ENCODE data around the gene CYP27B1.

- TF ChIP-seq CTCF (conservative IDR thresholded peaks at IDR 0.05 in 1 of 2, IDR thresholded peaks at IDR 0.05 in 1 of 2; ENCODE audit: extremely low read depth in 1 of 2, insufficient read depth in 1 of 2, low read depth in 1 of 2, low read length in 2 of 2) (no peak), EZH2 (IDR thresholded peaks at IDR 0.05; ENCODE audit: borderline replicate concordance, low read length) (no peak)
Measured at GRCh38 chr12:57783466-57783801, 16.6 kb upstream of the CYP27B1 start.

Data from mammary epithelial cell (primary cell).